ENCODE results near the gene MTUS2. TPM values are rescaled to one million over a fixed set of nuclear protein-coding genes. Genes with fewer than 3 reads are reported as not detected.

Gene MTUS2
- total RNA-seq, 4 donors from 2014 or later, result 0.16 to 0.75 (median 0.24) TPM

DNA sequence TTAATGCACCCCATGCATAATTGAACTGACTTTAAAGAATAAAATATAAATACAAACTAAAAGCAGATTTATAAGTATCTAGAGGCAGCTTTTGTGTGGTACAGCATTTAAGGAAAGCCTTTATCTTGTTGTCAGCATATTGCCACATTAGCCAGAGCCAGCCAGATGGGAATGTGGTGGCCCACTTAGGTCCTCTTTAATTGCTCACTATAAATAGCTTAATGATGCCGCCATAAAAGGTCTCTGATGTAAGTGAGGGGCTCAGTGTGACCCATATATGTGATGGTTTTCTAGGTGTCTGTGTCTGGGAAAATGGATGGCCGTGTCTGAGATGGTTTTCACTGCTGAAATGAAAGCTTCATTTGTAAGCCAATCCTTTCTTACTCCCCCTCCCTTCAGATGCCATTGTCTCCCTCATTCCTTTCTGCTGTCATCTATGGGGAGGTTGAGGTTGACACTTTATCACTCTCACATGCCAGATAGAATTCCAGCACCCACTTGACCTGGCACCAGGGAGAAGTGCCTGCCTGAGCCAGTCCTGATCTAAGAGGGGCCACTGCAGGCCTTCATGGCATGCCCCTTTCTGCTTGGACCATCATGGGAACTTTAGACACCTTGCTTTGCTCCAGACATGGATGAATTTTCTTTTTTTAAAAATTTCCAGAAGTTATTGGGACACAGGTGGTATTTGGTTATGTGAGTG is 135.3 kb downstream of the MTUS2 start:
- Histone ChIP-seq H3K27ac (no peak overlapping the region), H3K27me3 (no peaks in the 10 kb centered on the region), H3K9me3 (no peaks in the 10 kb centered on the region), H3K4me3 (no peak overlapping the region), H3K4me1 (no peaks in the 10 kb centered on the region), H3K36me3 (no peaks in the 10 kb centered on the region)
- TF ChIP-seq POLR2AphosphoS5 (IDR thresholded peaks at IDR 0.05) (no peak), EP300 (IDR thresholded peaks at IDR 0.05; ENCODE audit: low read depth) (no peak)
- no peak for DNase-seq
- intact Hi-C loops (cut with DNase I; ENCODE audit: low total_unique reads), result no loop called here
- WGBS, 2 donors (ENCODE audit: low coverage in 1 of 2), result 31 to 54% methylated on average over 2 of the region's 2 CpGs
- in situ Hi-C loops (cut with MboI; ENCODE audit: low pct_ligation_motif_present in 1 of 4, low pct_unique_long_range_greater_than_20kb in 1 of 4, low sequenced_read_pairs in 3 of 4), result no loop called here

GRCh38 chr13:28958018-28958417 is 137.9 kb downstream of the MTUS2 start:
- H3K36me3 ChIP-seq, result no peaks in the 10 kb centered on the region
- no peaks in the 10 kb centered on the region for H3K4me1 ChIP-seq
- H3K9me3 ChIP-seq, result no peaks in the 10 kb centered on the region
- no peak for DNase-seq
- TF ChIP-seq EP300 (IDR thresholded peaks at IDR 0.05; ENCODE audit: low read depth), result no peak
- TF ChIP-seq POLR2AphosphoS5 (IDR thresholded peaks at IDR 0.05), result no peak
- TF ChIP-seq CTCF (IDR thresholded peaks at IDR 0.05), result no peak
- no peak for TF ChIP-seq POLR2A (IDR thresholded peaks at IDR 0.05)
- in situ Hi-C loops (cut with MboI; ENCODE audit: low pct_ligation_motif_present in 1 of 4, low pct_unique_long_range_greater_than_20kb in 1 of 4, low sequenced_read_pairs in 3 of 4), result no loop called here
- intact Hi-C loops (cut with DNase I; ENCODE audit: low total_unique reads), result no loop called here
- WGBS, 2 donors (ENCODE audit: low coverage in 1 of 2), result 74% methylated on average over 11 of the region's 11 CpGs
- no peaks in the 10 kb centered on the region for H3K27me3 ChIP-seq
- H3K4me3 ChIP-seq, result no peak overlapping the region
- no peak overlapping the region for H3K27ac ChIP-seq

DNA sequence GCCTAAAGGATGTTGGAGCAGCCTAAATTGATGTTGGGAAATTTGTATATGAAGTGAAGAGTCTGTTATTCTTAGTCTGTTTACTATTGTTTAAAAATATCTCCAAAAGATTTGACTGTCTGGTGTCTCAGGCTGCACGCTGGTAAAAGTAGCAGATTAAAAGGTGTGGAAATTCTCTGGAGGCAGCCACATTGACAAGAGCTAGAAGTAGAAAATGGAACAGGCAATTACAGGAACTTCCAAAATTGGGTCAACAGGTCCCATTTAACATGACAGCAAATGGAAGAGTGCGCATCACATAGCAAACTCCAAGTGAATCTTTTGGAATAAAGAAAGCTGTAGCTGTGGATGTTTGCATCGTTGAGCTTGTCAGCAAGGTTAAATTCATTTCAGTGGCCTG is 138.3 kb downstream of the MTUS2 start:
- no peaks in the 10 kb centered on the region for H3K9me3 ChIP-seq
- in situ Hi-C loops (cut with MboI; ENCODE audit: low pct_ligation_motif_present in 1 of 4, low pct_unique_long_range_greater_than_20kb in 1 of 4, low sequenced_read_pairs in 3 of 4) (no loop called here), intact Hi-C loops (cut with DNase I; ENCODE audit: low total_unique reads) (no loop called here)
- H3K4me1 ChIP-seq, result no peaks in the 10 kb centered on the region
- H3K4me3 ChIP-seq, result no peak overlapping the region
- no peak for TF ChIP-seq CTCF (IDR thresholded peaks at IDR 0.05)
- WGBS, 2 donors (ENCODE audit: low coverage in 1 of 2), result 74 to 82% methylated on average over 3 of the region's 3 CpGs
- H3K27ac ChIP-seq, result no peak overlapping the region
- DNase-seq, result no peak
- H3K36me3 ChIP-seq, result no peaks in the 10 kb centered on the region
- no peaks in the 10 kb centered on the region for H3K27me3 ChIP-seq

- in situ Hi-C loops (cut with MboI; ENCODE audit: low pct_ligation_motif_present in 1 of 4, low pct_unique_long_range_greater_than_20kb in 1 of 4, low sequenced_read_pairs in 3 of 4), result no loop called here
Measured at GRCh38 chr13:28964052-28964451, 143.9 kb downstream of the MTUS2 start.

More at GRCh38 chr13:28964052-28964451, 143.9 kb downstream of the MTUS2 start:
- TF ChIP-seq POLR2AphosphoS5 (IDR thresholded peaks at IDR 0.05) (no peak), EP300 (IDR thresholded peaks at IDR 0.05; ENCODE audit: low read depth) (no peak), POLR2A (IDR thresholded peaks at IDR 0.05) (no peak), CTCF (IDR thresholded peaks at IDR 0.05) (no peak)
- Histone ChIP-seq H3K36me3 (no peaks in the 10 kb centered on the region), H3K4me3 (no peak overlapping the region), H3K27me3 (no peaks in the 10 kb centered on the region), H3K9me3 (no peaks in the 10 kb centered on the region), H3K27ac (no peak overlapping the region), H3K4me1 (no peaks in the 10 kb centered on the region)
- no peak for DNase-seq
- 85 to 100% methylated on average over 1 of the region's 1 CpG for WGBS, 2 donors (ENCODE audit: low coverage in 1 of 2)
- intact Hi-C loops (cut with DNase I; ENCODE audit: low total_unique reads), result no loop called here
